DOHH2 (cell line): ENCODE results near the gene C17orf58.

ENCODE experiments used
- EZH2phosphoT487 ChIP-seq: fragments of 200-600 bp; sonication (generic); IDR thresholded peaks from 2 replicates; pipeline ENCODE4 v1.6.1; 2017; ENCODE audit warnings: borderline replicate concordance, mild to moderate bottlenecking, antibody characterized with exemption, low read length, moderate library complexity, mixed read lengths
- TF ChIP-seq, protein P1 (sequence below): fragments of 200-600 bp; sonication (generic); IDR thresholded peaks from one replicate; pipeline ENCODE4 v1.5.1; 2014; ENCODE audit warnings: antibody characterized with exemption, mild to moderate bottlenecking, low read depth, low read length; ENCODE audit not compliant: poor library complexity, severe bottlenecking

DNA sequence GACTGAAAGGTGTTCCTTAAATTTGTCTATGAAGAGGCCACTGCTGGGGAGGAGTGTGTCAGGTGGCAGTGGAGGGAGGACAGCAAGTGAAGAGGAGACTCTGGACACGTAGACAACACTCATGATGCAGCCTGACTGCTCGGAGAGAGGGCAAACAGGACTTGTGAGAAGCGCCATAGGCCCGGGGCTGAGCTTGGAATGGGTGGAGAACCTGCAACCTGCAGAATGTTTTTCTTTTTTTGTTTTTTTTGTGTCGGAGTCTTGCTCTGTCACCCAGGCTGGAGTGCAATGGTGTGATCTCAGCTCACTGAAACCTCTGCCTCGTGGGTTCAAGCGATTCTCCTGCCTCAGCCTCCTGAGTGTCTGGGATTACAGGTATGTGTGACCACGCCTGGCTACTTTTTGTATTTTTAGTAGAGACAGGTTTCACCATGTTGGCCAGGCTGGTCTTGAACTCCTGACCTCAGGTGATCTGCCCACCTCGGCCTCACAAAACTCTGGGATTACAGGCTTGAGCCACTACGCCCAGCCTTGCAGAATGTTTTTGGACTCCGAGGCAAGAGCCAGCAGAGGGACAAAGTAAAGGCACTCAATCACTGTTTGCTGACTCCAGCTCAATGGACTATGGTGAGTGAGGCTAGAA, 18.9 kb upstream of the C17orf58 start:
- TF ChIP-seq, protein P1, sequence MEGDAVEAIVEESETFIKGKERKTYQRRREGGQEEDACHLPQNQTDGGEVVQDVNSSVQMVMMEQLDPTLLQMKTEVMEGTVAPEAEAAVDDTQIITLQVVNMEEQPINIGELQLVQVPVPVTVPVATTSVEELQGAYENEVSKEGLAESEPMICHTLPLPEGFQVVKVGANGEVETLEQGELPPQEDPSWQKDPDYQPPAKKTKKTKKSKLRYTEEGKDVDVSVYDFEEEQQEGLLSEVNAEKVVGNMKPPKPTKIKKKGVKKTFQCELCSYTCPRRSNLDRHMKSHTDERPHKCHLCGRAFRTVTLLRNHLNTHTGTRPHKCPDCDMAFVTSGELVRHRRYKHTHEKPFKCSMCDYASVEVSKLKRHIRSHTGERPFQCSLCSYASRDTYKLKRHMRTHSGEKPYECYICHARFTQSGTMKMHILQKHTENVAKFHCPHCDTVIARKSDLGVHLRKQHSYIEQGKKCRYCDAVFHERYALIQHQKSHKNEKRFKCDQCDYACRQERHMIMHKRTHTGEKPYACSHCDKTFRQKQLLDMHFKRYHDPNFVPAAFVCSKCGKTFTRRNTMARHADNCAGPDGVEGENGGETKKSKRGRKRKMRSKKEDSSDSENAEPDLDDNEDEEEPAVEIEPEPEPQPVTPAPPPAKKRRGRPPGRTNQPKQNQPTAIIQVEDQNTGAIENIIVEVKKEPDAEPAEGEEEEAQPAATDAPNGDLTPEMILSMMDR, result no peak
- TF ChIP-seq EZH2phosphoT487, result no peak
